H9 (cell line): Measurements from ENCODE around the gene SHPK. TPM values are rescaled to one million over a fixed set of nuclear protein-coding genes. Genes with fewer than 3 reads are reported as not detected.

ENCODE experiments used
- DNase-seq: peaks from one replicate; pipeline ENCODE4 v3.0.0-alpha.2; 2017
- H2AFZ ChIP-seq: one replicate; pipeline ENCODE4 v1.6.1; 2013; ENCODE audit warnings: mild to moderate bottlenecking, low read length, control low read depth, moderate library complexity
- H2AK5ac ChIP-seq: 2 replicates; pipeline ENCODE4 v1.6.1; 2013; ENCODE audit warnings: low read length, control low read depth, mixed read lengths; ENCODE audit not compliant: insufficient read length
- H2BK120ac ChIP-seq: one replicate; pipeline ENCODE4 v1.6.1; 2013; ENCODE audit warnings: low read depth, mild to moderate bottlenecking, low read length, control low read depth, inconsistent platforms; ENCODE audit not compliant: poor library complexity, severe bottlenecking
- H2BK12ac ChIP-seq: 2 replicates; pipeline ENCODE4 v1.6.1; 2013; ENCODE audit warnings: low read length, control low read depth, mixed read lengths, low read depth; ENCODE audit not compliant: insufficient read length
- H2BK15ac ChIP-seq: 2 replicates; pipeline ENCODE4 v1.6.1; 2013; ENCODE audit warnings: low read depth, low read length, control low read depth
- H2BK20ac ChIP-seq: one replicate; pipeline ENCODE4 v1.6.1; 2013; ENCODE audit warnings: low read depth, mild to moderate bottlenecking, low read length, control low read depth, inconsistent platforms; ENCODE audit not compliant: poor library complexity, severe bottlenecking
- H2BK5ac ChIP-seq: 2 replicates; pipeline ENCODE4 v1.6.1; 2013; ENCODE audit warnings: low read length, control low read depth, mixed read lengths; ENCODE audit not compliant: insufficient read length
- H3K14ac ChIP-seq: 2 replicates; pipeline ENCODE4 v1.6.1; 2013; ENCODE audit warnings: low read length, control low read depth; ENCODE audit not compliant: insufficient read depth
- H3K18ac ChIP-seq: 2 replicates; pipeline ENCODE4 v1.6.1; 2013; ENCODE audit warnings: low read depth, mild to moderate bottlenecking, mixed read lengths, low read length, control low read depth; ENCODE audit not compliant: insufficient read length
- H3K23ac ChIP-seq: 2 replicates; pipeline ENCODE4 v1.6.1; 2013; ENCODE audit warnings: low read length, control low read depth, mixed read lengths, low read depth; ENCODE audit not compliant: insufficient read length
- H3K23me2 ChIP-seq: 2 replicates; pipeline ENCODE4 v1.6.1; 2013; ENCODE audit warnings: low read depth, mild to moderate bottlenecking, mixed read lengths, low read length, control low read depth; ENCODE audit not compliant: insufficient read length, poor library complexity, severe bottlenecking
- H3K27ac ChIP-seq: 2 replicates; pipeline ENCODE4 v1.5.1; 2013; ENCODE audit warnings: low read length, control low read depth, mixed read lengths, low read depth; ENCODE audit not compliant: insufficient read length
- H3K27me3 ChIP-seq: 2 replicates; pipeline ENCODE4 v1.6.1; 2013; ENCODE audit warnings: low read length, control low read depth, inconsistent platforms; ENCODE audit not compliant: insufficient read depth
- H3K4ac ChIP-seq: 2 replicates; pipeline ENCODE4 v1.6.1; 2013; ENCODE audit warnings: low read depth, mild to moderate bottlenecking, control low read depth, inconsistent platforms, low read length, moderate library complexity
- H3K4me1 ChIP-seq: 2 replicates; pipeline ENCODE4 v1.6.1; 2013; ENCODE audit warnings: low read length, control low read depth, inconsistent platforms; ENCODE audit not compliant: insufficient read depth
- H3K4me2 ChIP-seq: 2 replicates; pipeline ENCODE4 v1.6.1; 2013; ENCODE audit warnings: low read length, control low read depth, mixed read lengths; ENCODE audit not compliant: insufficient read length, insufficient read depth
- H3K56ac ChIP-seq: 2 replicates; pipeline ENCODE4 v1.6.1; 2013; ENCODE audit warnings: low read depth, mild to moderate bottlenecking, mixed read lengths, low read length, control low read depth; ENCODE audit not compliant: insufficient read length
- H3K79me1 ChIP-seq: 2 replicates; pipeline ENCODE4 v1.6.1; 2013; ENCODE audit warnings: low read depth, mild to moderate bottlenecking, moderate library complexity, low read length, control low read depth, inconsistent platforms; ENCODE audit not compliant: insufficient read depth, poor library complexity, severe bottlenecking
- H3K79me2 ChIP-seq: 2 replicates; pipeline ENCODE4 v1.6.1; 2013; ENCODE audit warnings: low read length, control low read depth, inconsistent platforms; ENCODE audit not compliant: insufficient read depth
- H3K9ac ChIP-seq: 2 replicates; pipeline ENCODE4 v1.6.1; 2013; ENCODE audit warnings: low read length, control low read depth, mixed read lengths; ENCODE audit not compliant: insufficient read length; ENCODE audit errors: extremely low read depth
- H3K9me3 ChIP-seq: one replicate; pipeline ENCODE4 v1.6.1; 2013; ENCODE audit warnings: low read depth, low read length, inconsistent platforms; ENCODE audit not compliant: control insufficient read depth
- H3T11ph ChIP-seq: one replicate; pipeline ENCODE4 v1.6.1; 2013; ENCODE audit warnings: mild to moderate bottlenecking, low read length, control low read depth, inconsistent platforms
- H4K20me1 ChIP-seq: one replicate; pipeline ENCODE4 v1.6.1; 2013; ENCODE audit not compliant: control insufficient read depth, insufficient read length, insufficient read depth
- H4K5ac ChIP-seq: 2 replicates; pipeline ENCODE4 v1.6.1; 2013; ENCODE audit warnings: low read depth, mild to moderate bottlenecking, mixed read lengths, low read length, control low read depth; ENCODE audit not compliant: insufficient read length
- H4K8ac ChIP-seq: replicated peaks from 2 replicates; pipeline ENCODE4 v1.6.1; 2013; ENCODE audit warnings: low read length, control low read depth, mixed read lengths, low read depth; ENCODE audit not compliant: insufficient read length
- H4K91ac ChIP-seq: 2 replicates; pipeline ENCODE4 v1.6.1; 2013; ENCODE audit warnings: low read depth, mild to moderate bottlenecking, moderate library complexity, mixed read lengths, low read length, control low read depth; ENCODE audit not compliant: insufficient read length
- H3K27ac Mint-ChIP-seq, 3 experiments: 2 replicates in 2 of 3; 3 replicates in 1 of 3; pipeline ENCODE4 v1.8.0; 2020 to 2021; ENCODE audit warnings: mixed read lengths in 3 of 3, mild to moderate bottlenecking in 1 of 3, moderate library complexity in 1 of 3
- H3K27me3 Mint-ChIP-seq: 2 replicates; pipeline ENCODE4 v1.8.0; 2021; ENCODE audit warnings: low read depth, mild to moderate bottlenecking, moderate library complexity, mixed read lengths
- H3K36me3 Mint-ChIP-seq, 3 experiments: 2 replicates in 2 of 3; 3 replicates in 1 of 3; pipeline ENCODE4 v1.8.0; 2020 to 2021; ENCODE audit warnings: low read depth in 3 of 3, mixed read lengths in 3 of 3; ENCODE audit not compliant: insufficient read depth in 1 of 3
- H3K4me1 Mint-ChIP-seq, 2 experiments: 2 replicates each; pipeline ENCODE4 v1.8.0; 2020; ENCODE audit warnings: mixed read lengths in 2 of 2
- H3K4me3 Mint-ChIP-seq, 2 experiments: 2 replicates in 1 of 2; 3 replicates in 1 of 2; pipeline ENCODE4 v1.8.0; 2020 to 2021; ENCODE audit warnings: mild to moderate bottlenecking in 2 of 2, mixed read lengths in 2 of 2, moderate library complexity in 1 of 2
- H3K9me3 Mint-ChIP-seq, 2 experiments: 2 replicates in 1 of 2; 3 replicates in 1 of 2; pipeline ENCODE4 v1.8.0; 2020; ENCODE audit warnings: mild to moderate bottlenecking in 2 of 2, mixed read lengths in 2 of 2, moderate library complexity in 1 of 2
- CTCF ChIP-seq: fragments of 200-600 bp; sonication (generic); conservative IDR thresholded peaks from 3 replicates; pipeline ENCODE4 v1.8.0; 2021; ENCODE audit warnings: antibody characterized with exemption, mild to moderate bottlenecking
- WGBS: extraction: QIAGEN DNeasy Blood & Tissue Kit; methylation state at CpG from one replicate; pipeline ENCODE4 v1.1.7; 2013; ENCODE audit warnings: missing lambda C conversion rate, low lambda C conversion rate, mixed read lengths; ENCODE audit not compliant: insufficient read length; ENCODE audit errors: extremely low coverage; 5-methylcytosine and 5-hydroxymethylcytosine counted together
- total RNA-seq: library from RNA; stranded (reverse); gene quantifications from 2 replicates; pipeline ENCODE4 v1.2.1, GENCODE V29; 2021

The SHPK gene
- total RNA-seq, 1 experiment from 2014 or later, result 27.0 TPM

- Histone ChIP-seq H3K23me2 (no peaks in the 10 kb centered on the region), H2BK20ac (no peak overlapping the region), H3K4me1 (no peaks in the 10 kb centered on the region), H2AFZ (no peak overlapping the region), H3T11ph (no peak overlapping the region), H3K9me3 (no peaks in the 10 kb centered on the region), H3K79me1 (no peaks in the 10 kb centered on the region), H4K20me1 (no peaks in the 10 kb centered on the region), H2AK5ac (no peak overlapping the region), H3K23ac (no peak overlapping the region), H3K18ac (no peak overlapping the region), H3K4ac (no peak overlapping the region), H4K5ac (no peak overlapping the region), H3K56ac (no peak overlapping the region), H2BK5ac (no peak overlapping the region), H2BK15ac (no peak overlapping the region), H4K91ac (no peak overlapping the region), H3K4me2 (no peak overlapping the region), H2BK12ac (no peak overlapping the region), H3K27me3 (no peaks in the 10 kb centered on the region), H3K9ac (no peak overlapping the region), H3K27ac (no peak overlapping the region), H3K14ac (no peak overlapping the region), H3K79me2 (no peaks in the 10 kb centered on the region), H2BK120ac (no peak overlapping the region), H4K8ac (no peak overlapping the region)
- Mint-ChIP-seq H3K27ac (no peak overlapping the region), H3K27me3 (no peaks in the 10 kb centered on the region), H3K36me3 (peaks cover 35 to 85% (median 70%) of the 10 kb centered on the region in 3 experiments), H3K4me3 (no peak overlapping the region), H3K4me1 (no peaks in the 10 kb centered on the region), H3K9me3 (no peaks in the 10 kb centered on the region)
- no peak for TF ChIP-seq CTCF
- no CpG with 5 or more reads among the region's 6 CpGs for WGBS
- DNase-seq, result no peak
These were observed 22.9 kb downstream of the SHPK start for GRCh38 chr17:3613124-3613523.
